ENCODE data around the gene FAM200A. TPM values are rescaled to one million over a fixed set of nuclear protein-coding genes. Genes with fewer than 3 reads are reported as not detected.

The FAM200A gene
- total RNA-seq, 1 donor from 2014 or later = 4.5 TPM

GRCh38 chr7:99525713-99526440, 26.0 kb downstream of the FAM200A start:
- Histone ChIP-seq H3K27me3 (ENCODE audit: control insufficient read depth, insufficient read depth, low read length) (no peaks in the 10 kb centered on the region), H3K4me3 (ENCODE audit: low read depth, low read length) (no peak overlapping the region), H3K36me3 (ENCODE audit: control insufficient read depth, insufficient read depth, low read length) (peaks cover 3% of the 10 kb centered on the region)
- peak; percentile 47 for TF ChIP-seq CTCF (IDR thresholded peaks at IDR 0.05; ENCODE audit: insufficient read depth, low read length, severe bottlenecking)
- DNase-seq (ENCODE audit: low read depth) (peak; percentile 16), FAIRE-seq (no peak)

GRCh38 chr7:99521399-99521798, 30.5 kb downstream of the FAM200A start:
- TF ChIP-seq CTCF (IDR thresholded peaks at IDR 0.05; ENCODE audit: insufficient read depth, low read length, severe bottlenecking) = no peak
- DNase-seq (ENCODE audit: low read depth) = no peak
- H3K4me3 ChIP-seq (ENCODE audit: low read depth, low read length) = no peak overlapping the region
- peaks cover 6% of the 10 kb centered on the region for H3K36me3 ChIP-seq (ENCODE audit: control insufficient read depth, insufficient read depth, low read length)
- no peak for FAIRE-seq
- H3K27me3 ChIP-seq (ENCODE audit: control insufficient read depth, insufficient read depth, low read length) = no peaks in the 10 kb centered on the region

- no peak overlapping the region for H3K4me3 ChIP-seq (ENCODE audit: low read depth, low read length)
- no peaks in the 10 kb centered on the region for H3K27me3 ChIP-seq (ENCODE audit: control insufficient read depth, insufficient read depth, low read length)
- no peak for TF ChIP-seq CTCF (IDR thresholded peaks at IDR 0.05; ENCODE audit: insufficient read depth, low read length, severe bottlenecking)
- DNase-seq (ENCODE audit: low read depth) = peak; percentile 22
- FAIRE-seq = no peak
- H3K36me3 ChIP-seq (ENCODE audit: control insufficient read depth, insufficient read depth, low read length) = peaks cover 6% of the 10 kb centered on the region
Measured at GRCh38 chr7:99514050-99514449, 37.9 kb downstream of the FAM200A start.

GRCh38 chr7:99505324-99505662, 46.6 kb downstream of the FAM200A start:
- no peaks in the 10 kb centered on the region for H3K27me3 ChIP-seq (ENCODE audit: control insufficient read depth, insufficient read depth, low read length)
- H3K36me3 ChIP-seq (ENCODE audit: control insufficient read depth, insufficient read depth, low read length) = no peaks in the 10 kb centered on the region
- TF ChIP-seq CTCF (IDR thresholded peaks at IDR 0.05; ENCODE audit: insufficient read depth, low read length, severe bottlenecking) = no peak
- FAIRE-seq (no peak), DNase-seq (ENCODE audit: low read depth) (peak; percentile 8)
- peak overlapping the region; percentile 89 for H3K4me3 ChIP-seq (ENCODE audit: low read depth, low read length)

- Histone ChIP-seq H3K4me3 (ENCODE audit: low read depth, low read length) (peak within 1 kb of the TSS; percentile 89), H3K36me3 (ENCODE audit: control insufficient read depth, insufficient read depth, low read length) (no peaks in the 10 kb centered on the region), H3K27me3 (ENCODE audit: control insufficient read depth, insufficient read depth, low read length) (no peaks in the 10 kb centered on the region)
- no peak for FAIRE-seq
- no peak for TF ChIP-seq CTCF (IDR thresholded peaks at IDR 0.05; ENCODE audit: insufficient read depth, low read length, severe bottlenecking)
- DNase-seq (ENCODE audit: low read depth) = peak; percentile 86
Measured at GRCh38 chr7:99504603-99505323, 47.2 kb downstream of the FAM200A start, which contains the start of gene ZKSCAN5. Gene ZKSCAN5 (plus strand): TSS chr7:99504662. CDS start chr7:99506045, 1,383 bp downstream.

Measured in bronchial epithelial cell (primary cell).